ENCODE measurements around the gene PHACTR4. TPM values are rescaled to one million over a fixed set of nuclear protein-coding genes. Genes with fewer than 3 reads are reported as not detected.
A peak's percentile ranks its signal among the peaks of the same experiment; 100 is the strongest.

The PHACTR4 gene
- total and polyA plus RNA-seq, 2 of the 13 experiments (the other 11 are each of a cell fraction or from before 2014, with no cell fraction given): 13.9 to 17.1 TPM

- TF ChIP-seq CSRNP2 (CRISPR knock-in tag; conservative IDR thresholded peaks at IDR 0.05; ENCODE audit: low read depth): no peak
- TF ChIP-seq ZNF205 (CRISPR knock-in tag; IDR thresholded peaks at IDR 0.05): no peak; the same call in 1 of the 2 replicates
- TF ChIP-seq SOX13 (IDR thresholded peaks at IDR 0.05): no peak
- no peak for TF ChIP-seq SOX13 (CRISPR knock-in tag; conservative IDR thresholded peaks at IDR 0.05 in 1 of 2, IDR thresholded peaks at IDR 0.05 in 1 of 2)
- TF ChIP-seq ZNF503 (CRISPR knock-in tag; IDR thresholded peaks at IDR 0.05): peak; percentile 55; the same call in 1 of the 2 replicates
- TF ChIP-seq TIGD3 (CRISPR knock-in tag; IDR thresholded peaks at IDR 0.05; ENCODE audit: borderline replicate concordance): no peak
- no peak for TF ChIP-seq CERS6 (CRISPR knock-in tag; IDR thresholded peaks at IDR 0.05)
- peak; percentile 59; the same call in 1 of the 2 replicates for TF ChIP-seq SAFB2 (CRISPR knock-in tag; IDR thresholded peaks at IDR 0.05; ENCODE audit: borderline replicate concordance, low read depth)
- TF ChIP-seq ELF4 (CRISPR knock-in tag; IDR thresholded peaks at IDR 0.05; ENCODE audit: borderline replicate concordance): no peak
- TF ChIP-seq ELF1 (CRISPR knock-in tag; IDR thresholded peaks at IDR 0.05): peak; percentile 60
- TF ChIP-seq SALL2 (CRISPR knock-in tag; IDR thresholded peaks at IDR 0.05): peak; percentile 72; the same call in 1 of the 2 replicates
- TF ChIP-seq ZBTB21 (CRISPR knock-in tag; IDR thresholded peaks at IDR 0.05): no peak
Observed at GRCh38 chr1:28518000-28518744, 148.6 kb downstream of the PHACTR4 start (continued).
